ENCODE data around the gene SORCS2.

- TF ChIP-seq, protein P1, sequence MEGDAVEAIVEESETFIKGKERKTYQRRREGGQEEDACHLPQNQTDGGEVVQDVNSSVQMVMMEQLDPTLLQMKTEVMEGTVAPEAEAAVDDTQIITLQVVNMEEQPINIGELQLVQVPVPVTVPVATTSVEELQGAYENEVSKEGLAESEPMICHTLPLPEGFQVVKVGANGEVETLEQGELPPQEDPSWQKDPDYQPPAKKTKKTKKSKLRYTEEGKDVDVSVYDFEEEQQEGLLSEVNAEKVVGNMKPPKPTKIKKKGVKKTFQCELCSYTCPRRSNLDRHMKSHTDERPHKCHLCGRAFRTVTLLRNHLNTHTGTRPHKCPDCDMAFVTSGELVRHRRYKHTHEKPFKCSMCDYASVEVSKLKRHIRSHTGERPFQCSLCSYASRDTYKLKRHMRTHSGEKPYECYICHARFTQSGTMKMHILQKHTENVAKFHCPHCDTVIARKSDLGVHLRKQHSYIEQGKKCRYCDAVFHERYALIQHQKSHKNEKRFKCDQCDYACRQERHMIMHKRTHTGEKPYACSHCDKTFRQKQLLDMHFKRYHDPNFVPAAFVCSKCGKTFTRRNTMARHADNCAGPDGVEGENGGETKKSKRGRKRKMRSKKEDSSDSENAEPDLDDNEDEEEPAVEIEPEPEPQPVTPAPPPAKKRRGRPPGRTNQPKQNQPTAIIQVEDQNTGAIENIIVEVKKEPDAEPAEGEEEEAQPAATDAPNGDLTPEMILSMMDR (IDR thresholded peaks at IDR 0.05): no peak
- TF ChIP-seq POLR2AphosphoS5 (IDR thresholded peaks at IDR 0.05; ENCODE audit: low read depth, low read length) (no peak; the same call in 1 of the 2 replicates), SIN3A (IDR thresholded peaks at IDR 0.05; ENCODE audit: borderline replicate concordance, insufficient read depth, low read depth, low read length) (no peak)
- TF ChIP-seq, protein P2, sequence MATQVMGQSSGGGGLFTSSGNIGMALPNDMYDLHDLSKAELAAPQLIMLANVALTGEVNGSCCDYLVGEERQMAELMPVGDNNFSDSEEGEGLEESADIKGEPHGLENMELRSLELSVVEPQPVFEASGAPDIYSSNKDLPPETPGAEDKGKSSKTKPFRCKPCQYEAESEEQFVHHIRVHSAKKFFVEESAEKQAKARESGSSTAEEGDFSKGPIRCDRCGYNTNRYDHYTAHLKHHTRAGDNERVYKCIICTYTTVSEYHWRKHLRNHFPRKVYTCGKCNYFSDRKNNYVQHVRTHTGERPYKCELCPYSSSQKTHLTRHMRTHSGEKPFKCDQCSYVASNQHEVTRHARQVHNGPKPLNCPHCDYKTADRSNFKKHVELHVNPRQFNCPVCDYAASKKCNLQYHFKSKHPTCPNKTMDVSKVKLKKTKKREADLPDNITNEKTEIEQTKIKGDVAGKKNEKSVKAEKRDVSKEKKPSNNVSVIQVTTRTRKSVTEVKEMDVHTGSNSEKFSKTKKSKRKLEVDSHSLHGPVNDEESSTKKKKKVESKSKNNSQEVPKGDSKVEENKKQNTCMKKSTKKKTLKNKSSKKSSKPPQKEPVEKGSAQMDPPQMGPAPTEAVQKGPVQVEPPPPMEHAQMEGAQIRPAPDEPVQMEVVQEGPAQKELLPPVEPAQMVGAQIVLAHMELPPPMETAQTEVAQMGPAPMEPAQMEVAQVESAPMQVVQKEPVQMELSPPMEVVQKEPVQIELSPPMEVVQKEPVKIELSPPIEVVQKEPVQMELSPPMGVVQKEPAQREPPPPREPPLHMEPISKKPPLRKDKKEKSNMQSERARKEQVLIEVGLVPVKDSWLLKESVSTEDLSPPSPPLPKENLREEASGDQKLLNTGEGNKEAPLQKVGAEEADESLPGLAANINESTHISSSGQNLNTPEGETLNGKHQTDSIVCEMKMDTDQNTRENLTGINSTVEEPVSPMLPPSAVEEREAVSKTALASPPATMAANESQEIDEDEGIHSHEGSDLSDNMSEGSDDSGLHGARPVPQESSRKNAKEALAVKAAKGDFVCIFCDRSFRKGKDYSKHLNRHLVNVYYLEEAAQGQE (IDR thresholded peaks at IDR 0.05; ENCODE audit: insufficient read depth in 1 of 2, low read depth in 2 of 2, low read length in 1 of 2): no peak
These were observed 589.0 kb downstream of the SORCS2 start for GRCh38 chr4:7781366-7781765.

All from Panc1 (cell line).